PC-9 (cell line): Measurements from ENCODE around the gene DEFB124.

Source experiments
- EZH2 ChIP-seq: fragments of 200-600 bp; sonication (generic); IDR thresholded peaks from 2 replicates; pipeline ENCODE4 v1.8.0; 2017; ENCODE audit warnings: antibody characterized with exemption, low read depth
- TF ChIP-seq, protein P1 (sequence below): fragments of 200-600 bp; sonication (generic); conservative IDR thresholded peaks from 2 replicates; pipeline ENCODE4 v1.6.1; 2017; ENCODE audit warnings: mixed run types, antibody characterized with exemption, mild to moderate bottlenecking, moderate library complexity

GRCh38 chr20:31418307-31418706 is 56.6 kb downstream of the DEFB124 start:
- TF ChIP-seq, protein P1, sequence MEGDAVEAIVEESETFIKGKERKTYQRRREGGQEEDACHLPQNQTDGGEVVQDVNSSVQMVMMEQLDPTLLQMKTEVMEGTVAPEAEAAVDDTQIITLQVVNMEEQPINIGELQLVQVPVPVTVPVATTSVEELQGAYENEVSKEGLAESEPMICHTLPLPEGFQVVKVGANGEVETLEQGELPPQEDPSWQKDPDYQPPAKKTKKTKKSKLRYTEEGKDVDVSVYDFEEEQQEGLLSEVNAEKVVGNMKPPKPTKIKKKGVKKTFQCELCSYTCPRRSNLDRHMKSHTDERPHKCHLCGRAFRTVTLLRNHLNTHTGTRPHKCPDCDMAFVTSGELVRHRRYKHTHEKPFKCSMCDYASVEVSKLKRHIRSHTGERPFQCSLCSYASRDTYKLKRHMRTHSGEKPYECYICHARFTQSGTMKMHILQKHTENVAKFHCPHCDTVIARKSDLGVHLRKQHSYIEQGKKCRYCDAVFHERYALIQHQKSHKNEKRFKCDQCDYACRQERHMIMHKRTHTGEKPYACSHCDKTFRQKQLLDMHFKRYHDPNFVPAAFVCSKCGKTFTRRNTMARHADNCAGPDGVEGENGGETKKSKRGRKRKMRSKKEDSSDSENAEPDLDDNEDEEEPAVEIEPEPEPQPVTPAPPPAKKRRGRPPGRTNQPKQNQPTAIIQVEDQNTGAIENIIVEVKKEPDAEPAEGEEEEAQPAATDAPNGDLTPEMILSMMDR = no peak
- TF ChIP-seq EZH2 = no peak
